H9 (cell line): ENCODE results near the gene NSMF. TPM values are rescaled to one million over a fixed set of nuclear protein-coding genes. Genes with fewer than 3 reads are reported as not detected.
A peak's percentile ranks its signal among the peaks of the same experiment; 100 is the strongest.

ENCODE experiments used
- DNase-seq: peaks from one replicate; pipeline ENCODE4 v3.0.0-alpha.2; 2017
- H2AFZ ChIP-seq: one replicate; pipeline ENCODE4 v1.6.1; 2013; ENCODE audit warnings: mild to moderate bottlenecking, low read length, control low read depth, moderate library complexity
- H2AK5ac ChIP-seq: 2 replicates; pipeline ENCODE4 v1.6.1; 2013; ENCODE audit warnings: low read length, control low read depth, mixed read lengths; ENCODE audit not compliant: insufficient read length
- H2BK120ac ChIP-seq: one replicate; pipeline ENCODE4 v1.6.1; 2013; ENCODE audit warnings: low read depth, mild to moderate bottlenecking, low read length, control low read depth, inconsistent platforms; ENCODE audit not compliant: poor library complexity, severe bottlenecking
- H2BK12ac ChIP-seq: 2 replicates; pipeline ENCODE4 v1.6.1; 2013; ENCODE audit warnings: low read length, control low read depth, mixed read lengths, low read depth; ENCODE audit not compliant: insufficient read length
- H2BK15ac ChIP-seq: 2 replicates; pipeline ENCODE4 v1.6.1; 2013; ENCODE audit warnings: low read depth, low read length, control low read depth
- H2BK20ac ChIP-seq: one replicate; pipeline ENCODE4 v1.6.1; 2013; ENCODE audit warnings: low read depth, mild to moderate bottlenecking, low read length, control low read depth, inconsistent platforms; ENCODE audit not compliant: poor library complexity, severe bottlenecking
- H2BK5ac ChIP-seq: 2 replicates; pipeline ENCODE4 v1.6.1; 2013; ENCODE audit warnings: low read length, control low read depth, mixed read lengths; ENCODE audit not compliant: insufficient read length
- H3K14ac ChIP-seq: 2 replicates; pipeline ENCODE4 v1.6.1; 2013; ENCODE audit warnings: low read length, control low read depth; ENCODE audit not compliant: insufficient read depth
- H3K18ac ChIP-seq: 2 replicates; pipeline ENCODE4 v1.6.1; 2013; ENCODE audit warnings: low read depth, mild to moderate bottlenecking, mixed read lengths, low read length, control low read depth; ENCODE audit not compliant: insufficient read length
- H3K23ac ChIP-seq: 2 replicates; pipeline ENCODE4 v1.6.1; 2013; ENCODE audit warnings: low read length, control low read depth, mixed read lengths, low read depth; ENCODE audit not compliant: insufficient read length
- H3K23me2 ChIP-seq: 2 replicates; pipeline ENCODE4 v1.6.1; 2013; ENCODE audit warnings: low read depth, mild to moderate bottlenecking, mixed read lengths, low read length, control low read depth; ENCODE audit not compliant: insufficient read length, poor library complexity, severe bottlenecking
- H3K27ac ChIP-seq: 2 replicates; pipeline ENCODE4 v1.5.1; 2013; ENCODE audit warnings: low read length, control low read depth, mixed read lengths, low read depth; ENCODE audit not compliant: insufficient read length
- H3K27me3 ChIP-seq: 2 replicates; pipeline ENCODE4 v1.6.1; 2013; ENCODE audit warnings: low read length, control low read depth, inconsistent platforms; ENCODE audit not compliant: insufficient read depth
- H3K4ac ChIP-seq: 2 replicates; pipeline ENCODE4 v1.6.1; 2013; ENCODE audit warnings: low read depth, mild to moderate bottlenecking, control low read depth, inconsistent platforms, low read length, moderate library complexity
- H3K4me1 ChIP-seq: 2 replicates; pipeline ENCODE4 v1.6.1; 2013; ENCODE audit warnings: low read length, control low read depth, inconsistent platforms; ENCODE audit not compliant: insufficient read depth
- H3K4me2 ChIP-seq: 2 replicates; pipeline ENCODE4 v1.6.1; 2013; ENCODE audit warnings: low read length, control low read depth, mixed read lengths; ENCODE audit not compliant: insufficient read length, insufficient read depth
- H3K56ac ChIP-seq: 2 replicates; pipeline ENCODE4 v1.6.1; 2013; ENCODE audit warnings: low read depth, mild to moderate bottlenecking, mixed read lengths, low read length, control low read depth; ENCODE audit not compliant: insufficient read length
- H3K79me1 ChIP-seq: 2 replicates; pipeline ENCODE4 v1.6.1; 2013; ENCODE audit warnings: low read depth, mild to moderate bottlenecking, moderate library complexity, low read length, control low read depth, inconsistent platforms; ENCODE audit not compliant: insufficient read depth, poor library complexity, severe bottlenecking
- H3K79me2 ChIP-seq: 2 replicates; pipeline ENCODE4 v1.6.1; 2013; ENCODE audit warnings: low read length, control low read depth, inconsistent platforms; ENCODE audit not compliant: insufficient read depth
- H3K9ac ChIP-seq: 2 replicates; pipeline ENCODE4 v1.6.1; 2013; ENCODE audit warnings: low read length, control low read depth, mixed read lengths; ENCODE audit not compliant: insufficient read length; ENCODE audit errors: extremely low read depth
- H3K9me3 ChIP-seq: one replicate; pipeline ENCODE4 v1.6.1; 2013; ENCODE audit warnings: low read depth, low read length, inconsistent platforms; ENCODE audit not compliant: control insufficient read depth
- H3T11ph ChIP-seq: one replicate; pipeline ENCODE4 v1.6.1; 2013; ENCODE audit warnings: mild to moderate bottlenecking, low read length, control low read depth, inconsistent platforms
- H4K20me1 ChIP-seq: one replicate; pipeline ENCODE4 v1.6.1; 2013; ENCODE audit not compliant: control insufficient read depth, insufficient read length, insufficient read depth
- H4K5ac ChIP-seq: 2 replicates; pipeline ENCODE4 v1.6.1; 2013; ENCODE audit warnings: low read depth, mild to moderate bottlenecking, mixed read lengths, low read length, control low read depth; ENCODE audit not compliant: insufficient read length
- H4K8ac ChIP-seq: replicated peaks from 2 replicates; pipeline ENCODE4 v1.6.1; 2013; ENCODE audit warnings: low read length, control low read depth, mixed read lengths, low read depth; ENCODE audit not compliant: insufficient read length
- H4K91ac ChIP-seq: 2 replicates; pipeline ENCODE4 v1.6.1; 2013; ENCODE audit warnings: low read depth, mild to moderate bottlenecking, moderate library complexity, mixed read lengths, low read length, control low read depth; ENCODE audit not compliant: insufficient read length
- H3K27ac Mint-ChIP-seq, 3 experiments: 2 replicates in 2 of 3; 3 replicates in 1 of 3; pipeline ENCODE4 v1.8.0; 2020 to 2021; ENCODE audit warnings: mixed read lengths in 3 of 3, mild to moderate bottlenecking in 1 of 3, moderate library complexity in 1 of 3
- H3K27me3 Mint-ChIP-seq: 2 replicates; pipeline ENCODE4 v1.8.0; 2021; ENCODE audit warnings: low read depth, mild to moderate bottlenecking, moderate library complexity, mixed read lengths
- H3K36me3 Mint-ChIP-seq, 3 experiments: 2 replicates in 2 of 3; 3 replicates in 1 of 3; pipeline ENCODE4 v1.8.0; 2020 to 2021; ENCODE audit warnings: low read depth in 3 of 3, mixed read lengths in 3 of 3; ENCODE audit not compliant: insufficient read depth in 1 of 3
- H3K4me1 Mint-ChIP-seq, 2 experiments: 2 replicates each; pipeline ENCODE4 v1.8.0; 2020; ENCODE audit warnings: mixed read lengths in 2 of 2
- H3K4me3 Mint-ChIP-seq, 2 experiments: 2 replicates in 1 of 2; 3 replicates in 1 of 2; pipeline ENCODE4 v1.8.0; 2020 to 2021; ENCODE audit warnings: mild to moderate bottlenecking in 2 of 2, mixed read lengths in 2 of 2, moderate library complexity in 1 of 2
- H3K9me3 Mint-ChIP-seq, 2 experiments: 2 replicates in 1 of 2; 3 replicates in 1 of 2; pipeline ENCODE4 v1.8.0; 2020; ENCODE audit warnings: mild to moderate bottlenecking in 2 of 2, mixed read lengths in 2 of 2, moderate library complexity in 1 of 2
- CTCF ChIP-seq: fragments of 200-600 bp; sonication (generic); conservative IDR thresholded peaks from 3 replicates; pipeline ENCODE4 v1.8.0; 2021; ENCODE audit warnings: antibody characterized with exemption, mild to moderate bottlenecking
- WGBS: extraction: QIAGEN DNeasy Blood & Tissue Kit; methylation state at CpG from one replicate; pipeline ENCODE4 v1.1.7; 2013; ENCODE audit warnings: missing lambda C conversion rate, low lambda C conversion rate, mixed read lengths; ENCODE audit not compliant: insufficient read length; ENCODE audit errors: extremely low coverage; 5-methylcytosine and 5-hydroxymethylcytosine counted together
- total RNA-seq: library from RNA; stranded (reverse); gene quantifications from 2 replicates; pipeline ENCODE4 v1.2.1, GENCODE V29; 2021

Gene NSMF
- total RNA-seq, 1 experiment from 2014 or later, result 46.3 TPM

GRCh38 chr9:137453643-137454081 is 5.5 kb downstream of the NSMF start:
- peaks cover 5 to 14% of the 10 kb centered on the region in 2 experiments; a peak in 3 of 4 replicates for H3K4me1 Mint-ChIP-seq
- WGBS, result no CpG with 5 or more reads among the region's 25 CpGs

More at GRCh38 chr9:137453643-137454081, 5.5 kb downstream of the NSMF start:
- Histone ChIP-seq H3K4me1 (no peaks in the 10 kb centered on the region), H3K79me2 (no peaks in the 10 kb centered on the region), H2AK5ac (no peak overlapping the region), H2AFZ (no peak overlapping the region), H2BK120ac (no peak overlapping the region), H2BK15ac (no peak overlapping the region), H2BK12ac (no peak overlapping the region), H4K8ac (no peak overlapping the region), H3K9me3 (no peaks in the 10 kb centered on the region), H4K5ac (no peak overlapping the region), H3K4me2 (peak overlapping the region; percentile 42), H3K14ac (no peak overlapping the region), H3T11ph (no peak overlapping the region), H2BK5ac (no peak overlapping the region), H3K23ac (no peak overlapping the region), H3K79me1 (no peaks in the 10 kb centered on the region), H3K23me2 (peaks cover 4% of the 10 kb centered on the region), H3K27me3 (no peaks in the 10 kb centered on the region), H2BK20ac (no peak overlapping the region), H4K91ac (no peak overlapping the region), H3K56ac (no peak overlapping the region), H3K4ac (no peak overlapping the region), H3K18ac (no peak overlapping the region), H3K27ac (no peak overlapping the region), H3K9ac (no peak overlapping the region), H4K20me1 (peaks cover 6% of the 10 kb centered on the region)
- peaks cover 0 to 31% (median 15%) of the 10 kb centered on the region in 3 experiments; a peak in 5 of 7 replicates for H3K36me3 Mint-ChIP-seq
- TF ChIP-seq CTCF, result no peak
- peak overlapping the region in 1 of 3 experiments; percentile 86; a peak in 1 of 7 replicates for H3K27ac Mint-ChIP-seq
- H3K4me3 Mint-ChIP-seq, result peak overlapping the region; percentile 66 to 79
- DNase-seq, result peak; percentile 95
- H3K27me3 Mint-ChIP-seq, result no peaks in the 10 kb centered on the region
- H3K9me3 Mint-ChIP-seq, result no peaks in the 10 kb centered on the region
